Kidney (tissue), 14 donors: Measurements from ENCODE around the gene CHRNB4. TPM values are rescaled to one million over a fixed set of nuclear protein-coding genes. Genes with fewer than 3 reads are reported as not detected.

Experiments used
- DNase-seq, 5 donors: peaks; one replicate each; pipeline ENCODE4 v3.0.0-alpha.2; 2013 to 2020
- FAIRE-seq: peaks from 2 replicates; lab custom pipeline; 2012; peaks lifted over from hg19 to GRCh38; lab: Jason Lieb, UNC
- H3K27ac ChIP-seq, 2 donors: one replicate each; pipeline ENCODE4 v1.7.0; 2013; ENCODE audit warnings: low read depth in 2 of 2, low read length in 2 of 2, inconsistent platforms in 1 of 2
- H3K27me3 ChIP-seq: one replicate; pipeline ENCODE4 v1.7.1; 2013; ENCODE audit warnings: low read length, inconsistent platforms; ENCODE audit not compliant: control insufficient read depth, insufficient read depth
- H3K36me3 ChIP-seq, 3 donors: one replicate each; pipeline versions ENCODE4 v1.7.0 to v1.7.1; 2013; ENCODE audit warnings: low read length in 3 of 3, control low read depth in 1 of 3, inconsistent platforms in 1 of 3; ENCODE audit not compliant: insufficient read depth in 3 of 3, control insufficient read depth in 2 of 3
- H3K4me1 ChIP-seq, 3 donors: one replicate each; pipeline versions ENCODE4 v1.7.0 to v1.7.1; 2013; ENCODE audit warnings: low read length in 3 of 3, inconsistent platforms in 1 of 3, low read depth in 1 of 3; ENCODE audit not compliant: control insufficient read depth in 2 of 3, insufficient read depth in 2 of 3
- H3K4me3 ChIP-seq, 3 donors: one replicate each; pipeline versions ENCODE4 v1.7.0 to v1.8.1; 2013; ENCODE audit warnings: low read length in 3 of 3, control low read depth in 1 of 3, inconsistent platforms in 1 of 3
- H3K9ac ChIP-seq, 3 donors: one replicate each; pipeline versions ENCODE4 v1.7.0 to v1.7.1; 2013; ENCODE audit warnings: low read length in 3 of 3, control low read depth in 1 of 3, inconsistent platforms in 1 of 3
- H3K9me3 ChIP-seq, 3 donors: one replicate each; pipeline versions ENCODE4 v1.7.0 to v1.7.1; 2013; ENCODE audit warnings: low read length in 3 of 3, control low read depth in 1 of 3, inconsistent platforms in 1 of 3; ENCODE audit not compliant: control insufficient read depth in 2 of 3, insufficient read depth in 1 of 3
- CTCF ChIP-seq: IDR thresholded peaks from 3 replicates; pipeline ENCODE4 v1.5.1; 2012; ENCODE audit warnings: mild to moderate bottlenecking, moderate library complexity, borderline replicate concordance; ENCODE audit not compliant: insufficient read depth; ENCODE audit errors: extremely low read depth
- intact Hi-C: fragments of 100-400 bp; cut with DNase I; formaldehyde crosslinking; loops from one replicate; pipeline ENCODE4 v1.11.1; 2022
- polyA plus RNA-seq: library from polyadenylated mRNA; stranded (reverse); fragments of 350-450 nt; fragmentation: Illumina TruSeq; extraction: RNeasy Lipid Tissue Mini Kit (QIAGEN cat#74804); gene quantifications from one replicate; pipeline ENCODE4 v1.2.3, GENCODE V29; 2014; ENCODE audit warnings: low read depth, low replicate concordance; ENCODE audit not compliant: insufficient read depth
- total RNA-seq: library from RNA; stranded (reverse); fragmentation: NEBNext Ultra II Directional; extraction: Animal tissue kit (Norgen Biotek cat#: 25700); gene quantifications from one replicate; pipeline ENCODE4 v1.2.1, GENCODE V29; 2021
- donor health status: control.
- donor health status: control.
- donor health status: control.
- donor health status: control.
- donor health status: control.
- donor health status: DM: yes; HTN: yes; CAD: no.
- donor health status: Normal renal cell carcinoma (clear cell type).

CHRNB4 gene
- total and polyA plus RNA-seq, 2 donors from 2014 or later: 0.13 to 0.32 TPM

DNA sequence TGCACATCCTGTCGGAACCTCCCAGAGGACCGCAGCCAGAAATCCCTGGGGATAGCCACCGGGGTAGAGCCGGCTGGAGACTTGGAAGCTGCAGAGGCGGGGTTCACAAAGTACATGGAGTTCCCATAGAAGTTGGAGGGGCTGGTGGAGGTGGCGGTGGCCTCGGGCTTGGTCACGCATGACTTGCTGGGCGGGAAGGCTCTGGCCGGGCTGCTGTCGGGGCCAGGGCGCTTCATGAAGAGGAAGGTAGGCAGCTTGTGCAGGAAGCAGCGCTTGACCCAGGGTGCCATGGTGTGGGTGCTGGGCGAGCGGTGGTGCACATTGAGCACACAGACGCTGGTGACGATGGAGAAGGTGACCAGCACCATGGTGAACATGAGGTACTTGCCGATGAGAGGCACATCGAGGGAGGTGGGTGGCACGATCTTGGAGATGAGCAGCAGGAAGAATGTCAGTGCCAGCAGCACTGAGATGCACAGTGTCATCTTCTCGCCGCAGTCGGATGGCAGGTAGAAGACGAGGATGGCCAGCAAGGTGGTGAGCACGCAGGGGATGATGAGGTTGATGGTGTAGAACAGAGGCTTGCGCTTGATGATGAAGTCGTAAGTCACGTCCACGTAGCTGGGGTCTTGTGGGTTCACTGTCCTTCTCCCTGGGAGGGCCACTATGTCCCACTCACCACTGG, 11.8 kb downstream of the CHRNB4 start:
- Histone ChIP-seq H3K27me3 (no peaks in the 10 kb centered on the region), H3K4me3 (no peak overlapping the region), H3K4me1 (no peaks in the 10 kb centered on the region), H3K9ac (no peak overlapping the region), H3K36me3 (no peaks in the 10 kb centered on the region), H3K9me3 (peaks cover 0 to 7% (median 0%) of the 10 kb centered on the region in 3 donors), H3K27ac (no peak overlapping the region)
- intact Hi-C loops: no loop called here
- FAIRE-seq (no peak), DNase-seq (no peak)
- TF ChIP-seq CTCF: no peak

DNA sequence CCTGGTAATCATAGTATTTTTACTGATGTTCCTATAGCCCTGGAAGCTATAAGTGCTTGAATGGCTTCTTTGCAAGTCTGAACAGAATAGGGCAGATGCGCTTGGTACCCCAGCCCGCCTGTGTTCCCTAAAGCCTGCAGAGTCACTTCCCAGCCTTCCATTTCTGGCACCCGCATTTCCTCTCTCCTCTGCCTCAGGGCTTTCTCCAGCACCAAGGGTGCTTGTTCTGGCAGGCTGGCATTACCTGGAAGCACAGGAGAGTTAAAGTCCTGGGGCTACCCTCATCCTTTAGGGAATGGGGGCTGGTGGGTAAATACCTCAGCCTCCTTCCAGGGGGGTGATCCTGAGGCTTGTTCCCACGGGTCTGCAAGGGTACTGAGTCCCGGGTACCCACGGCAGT, 12.8 kb downstream of the CHRNB4 start:
- TF ChIP-seq CTCF: no peak
- H3K9ac ChIP-seq: no peak overlapping the region
- no peak overlapping the region for H3K27ac ChIP-seq
- FAIRE-seq (no peak), DNase-seq (no peak)
- H3K36me3 ChIP-seq: no peaks in the 10 kb centered on the region
- peaks cover 0 to 2% (median 0%) of the 10 kb centered on the region in 3 donors for H3K9me3 ChIP-seq
- H3K4me1 ChIP-seq: no peaks in the 10 kb centered on the region
- intact Hi-C loops: no loop called here
- no peak overlapping the region for H3K4me3 ChIP-seq
- no peaks in the 10 kb centered on the region for H3K27me3 ChIP-seq

GRCh38 chr15:78627348-78627747, 13.7 kb downstream of the CHRNB4 start:
- DNase-seq: no peak
- intact Hi-C loops: no loop called here
- no peak for TF ChIP-seq CTCF
- Histone ChIP-seq H3K27me3 (no peaks in the 10 kb centered on the region), H3K4me1 (no peaks in the 10 kb centered on the region), H3K36me3 (no peaks in the 10 kb centered on the region), H3K9ac (no peak overlapping the region), H3K9me3 (no peaks in the 10 kb centered on the region), H3K4me3 (no peak overlapping the region), H3K27ac (no peak overlapping the region)
- FAIRE-seq: no peak
